ENCODE results near the gene SLC22A3.
"Not testable (repeated sequence)": the region's sequence is repeated elsewhere in the genome, so short reads cannot be mapped to it uniquely, and the experiment has no call there.

The SLC22A3 gene

GRCh38 chr6:160449787-160450186, 101.6 kb downstream of the SLC22A3 start:
- not testable (repeated sequence) for DNase-seq

- DNase-seq, result no peak
These were observed 102.7 kb downstream of the SLC22A3 start for GRCh38 chr6:160450849-160451248.

- no peak for DNase-seq
These were observed 106.1 kb downstream of the SLC22A3 start for GRCh38 chr6:160454303-160454702.

GRCh38 chr6:160455081-160455480, 106.9 kb downstream of the SLC22A3 start:
- DNase-seq, result no peak

- DNase-seq, result peak; percentile 58
These were observed 107.5 kb downstream of the SLC22A3 start for GRCh38 chr6:160455541-160456213.

GRCh38 chr6:160456214-160456546, 108.0 kb downstream of the SLC22A3 start:
- DNase-seq, result no peak

GRCh38 chr6:160457823-160458222, 109.6 kb downstream of the SLC22A3 start:
- no peak for DNase-seq

- DNase-seq, result peak; percentile 7
These were observed 113.5 kb downstream of the SLC22A3 start for GRCh38 chr6:160461641-160462040.

- DNase-seq, result no peak
These were observed 113.9 kb downstream of the SLC22A3 start for GRCh38 chr6:160462116-160462515.

GRCh38 chr6:160462551-160463109, 114.5 kb downstream of the SLC22A3 start:
- DNase-seq, result peak; percentile 91

GRCh38 chr6:160464744-160465143, 116.6 kb downstream of the SLC22A3 start:
- no peak for DNase-seq

GRCh38 chr6:160467261-160467871, 119.2 kb downstream of the SLC22A3 start:
- not testable (repeated sequence) for DNase-seq

- DNase-seq, result no peak
These were observed 121.0 kb downstream of the SLC22A3 start for GRCh38 chr6:160469153-160469552.

- not testable (repeated sequence) for DNase-seq
These were observed 127.9 kb downstream of the SLC22A3 start for GRCh38 chr6:160476056-160476455.

- DNase-seq, result not testable (repeated sequence)
These were observed 128.9 kb downstream of the SLC22A3 start for GRCh38 chr6:160477072-160477471.

GRCh38 chr6:160477901-160478300, 129.7 kb downstream of the SLC22A3 start:
- peak; percentile 25 for DNase-seq

- DNase-seq, result no peak
These were observed 138.9 kb downstream of the SLC22A3 start for GRCh38 chr6:160487116-160487515.

- no peak for DNase-seq
These were observed 140.9 kb downstream of the SLC22A3 start for GRCh38 chr6:160489091-160489490.

- no peak for DNase-seq
These were observed 146.4 kb downstream of the SLC22A3 start for GRCh38 chr6:160494576-160494975.

GRCh38 chr6:160500639-160501038, 152.5 kb downstream of the SLC22A3 start:
- no peak for DNase-seq
